ENCODE measurements around the gene CLHC1. TPM values are rescaled to one million over a fixed set of nuclear protein-coding genes. Genes with fewer than 3 reads are reported as not detected.
A peak's percentile ranks its signal among the peaks of the same experiment; 100 is the strongest.

CLHC1 gene
- total RNA-seq, 4 donors from 2014 or later: 3.0 to 16.8 (median 3.8) TPM

GRCh38 chr2:55153584-55154299 is 78.4 kb downstream of the CLHC1 start:
- no peaks in the 10 kb centered on the region for H3K9me3 ChIP-seq
- H3K4me1 ChIP-seq: peaks cover 41 to 78% (median 57%) of the 10 kb centered on the region in 3 donors
- H3K4me3 ChIP-seq: no peak overlapping the region
- WGBS, 2 donors (ENCODE audit: low coverage in 1 of 2): 52 to 57% methylated on average over 9 to 10 of the region's 10 CpGs
- TF ChIP-seq POLR2AphosphoS5 (IDR thresholded peaks at IDR 0.05): peak; percentile 47
- TF ChIP-seq, protein P1, sequence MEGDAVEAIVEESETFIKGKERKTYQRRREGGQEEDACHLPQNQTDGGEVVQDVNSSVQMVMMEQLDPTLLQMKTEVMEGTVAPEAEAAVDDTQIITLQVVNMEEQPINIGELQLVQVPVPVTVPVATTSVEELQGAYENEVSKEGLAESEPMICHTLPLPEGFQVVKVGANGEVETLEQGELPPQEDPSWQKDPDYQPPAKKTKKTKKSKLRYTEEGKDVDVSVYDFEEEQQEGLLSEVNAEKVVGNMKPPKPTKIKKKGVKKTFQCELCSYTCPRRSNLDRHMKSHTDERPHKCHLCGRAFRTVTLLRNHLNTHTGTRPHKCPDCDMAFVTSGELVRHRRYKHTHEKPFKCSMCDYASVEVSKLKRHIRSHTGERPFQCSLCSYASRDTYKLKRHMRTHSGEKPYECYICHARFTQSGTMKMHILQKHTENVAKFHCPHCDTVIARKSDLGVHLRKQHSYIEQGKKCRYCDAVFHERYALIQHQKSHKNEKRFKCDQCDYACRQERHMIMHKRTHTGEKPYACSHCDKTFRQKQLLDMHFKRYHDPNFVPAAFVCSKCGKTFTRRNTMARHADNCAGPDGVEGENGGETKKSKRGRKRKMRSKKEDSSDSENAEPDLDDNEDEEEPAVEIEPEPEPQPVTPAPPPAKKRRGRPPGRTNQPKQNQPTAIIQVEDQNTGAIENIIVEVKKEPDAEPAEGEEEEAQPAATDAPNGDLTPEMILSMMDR (IDR thresholded peaks at IDR 0.05): no peak
- no peaks in the 10 kb centered on the region for H3K27me3 ChIP-seq
- no peak for ATAC-seq
- H3K27ac ChIP-seq: peak overlapping the region; percentile 60 to 85 (median 78)
- H3K36me3 ChIP-seq: no peaks in the 10 kb centered on the region

GRCh38 chr2:55152475-55153412 is 79.3 kb downstream of the CLHC1 start:
- no peak overlapping the region for H3K4me3 ChIP-seq
- ATAC-seq: no peak
- H3K36me3 ChIP-seq: no peaks in the 10 kb centered on the region
- WGBS, 2 donors (ENCODE audit: low coverage in 1 of 2): 75 to 84% methylated on average over 6 to 12 of the region's 14 CpGs
- TF ChIP-seq, protein P1 (IDR thresholded peaks at IDR 0.05): no peak
- TF ChIP-seq POLR2AphosphoS5 (IDR thresholded peaks at IDR 0.05) (no peak), EP300 (IDR thresholded peaks at IDR 0.05) (no peak), POLR2A (IDR thresholded peaks at IDR 0.05) (no peak)
- H3K9me3 ChIP-seq: no peaks in the 10 kb centered on the region
- peak overlapping the region; percentile 60 to 85 (median 78) for H3K27ac ChIP-seq
- H3K4me1 ChIP-seq: peaks cover 39 to 68% (median 49%) of the 10 kb centered on the region in 3 donors
- H3K27me3 ChIP-seq: no peaks in the 10 kb centered on the region

- no peak for ATAC-seq
- Histone ChIP-seq H3K36me3 (no peaks in the 10 kb centered on the region), H3K9me3 (no peaks in the 10 kb centered on the region), H3K27me3 (no peaks in the 10 kb centered on the region), H3K4me3 (no peak overlapping the region), H3K4me1 (peaks cover 33 to 59% (median 40%) of the 10 kb centered on the region in 3 donors), H3K27ac (peak overlapping the region; percentile 60 to 85 (median 78))
- TF ChIP-seq EP300 (IDR thresholded peaks at IDR 0.05) (no peak), POLR2AphosphoS5 (IDR thresholded peaks at IDR 0.05) (no peak), POLR2A (IDR thresholded peaks at IDR 0.05) (no peak)
- TF ChIP-seq, protein P1 (IDR thresholded peaks at IDR 0.05): no peak
Measured at GRCh38 chr2:55151733-55152433, 80.2 kb downstream of the CLHC1 start.

DNA sequence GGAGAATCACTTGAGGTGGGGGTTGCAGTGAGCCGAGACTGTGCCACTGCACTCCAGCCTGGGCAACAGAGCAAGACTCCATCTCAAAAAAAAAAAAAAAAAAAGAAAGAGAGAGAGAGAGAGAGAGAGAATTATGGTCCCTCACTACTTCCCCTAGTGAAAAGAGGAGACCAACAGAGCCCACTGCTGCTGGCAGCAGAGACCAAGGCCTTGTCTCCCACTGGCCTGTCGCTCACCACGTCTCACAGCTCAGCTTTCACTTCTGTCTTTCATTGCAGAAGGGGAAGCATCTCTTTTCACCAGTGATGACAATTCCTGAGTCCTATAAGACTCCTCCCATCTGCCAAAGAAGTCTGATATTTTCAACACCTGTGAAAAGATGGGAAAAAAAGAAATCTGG is 81.3 kb downstream of the CLHC1 start:
- Histone ChIP-seq H3K4me3 (no peak overlapping the region), H3K27me3 (no peaks in the 10 kb centered on the region), H3K27ac (peak overlapping the region in 1 of 4 donors; percentile 79), H3K4me1 (peaks cover 30 to 49% (median 31%) of the 10 kb centered on the region in 3 donors), H3K36me3 (no peaks in the 10 kb centered on the region), H3K9me3 (no peaks in the 10 kb centered on the region)
- 80 to 82% methylated on average over 1 to 2 of the region's 3 CpGs for WGBS, 2 donors (ENCODE audit: low coverage in 1 of 2)
- TF ChIP-seq POLR2A (IDR thresholded peaks at IDR 0.05) (no peak), EP300 (IDR thresholded peaks at IDR 0.05) (no peak), POLR2AphosphoS5 (IDR thresholded peaks at IDR 0.05) (no peak)
- TF ChIP-seq, protein P1 (IDR thresholded peaks at IDR 0.05): no peak
- no peak for ATAC-seq
